Esophagus squamous epithelium (tissue), 4 donors: ENCODE measurements around the gene TSHZ2.

ENCODE experiments used
- POLR2A ChIP-seq, 4 donors: fragments of 450-650 bp; IDR thresholded peaks; one replicate each; pipeline ENCODE4 v1.6.1; 2017; ENCODE audit warnings: antibody characterized with exemption in 4 of 4, mild to moderate bottlenecking in 4 of 4, moderate library complexity in 3 of 4
- TF ChIP-seq, protein P1 (sequence below), 6 experiments: fragments of 450-650 bp in 4 of 6; fragments of 200-600 bp in 2 of 6; sonication (generic) in 2 of 6; IDR thresholded peaks; one replicate each; pipeline ENCODE4 v1.5.1; 2016 to 2019; ENCODE audit warnings: antibody characterized with exemption in 6 of 6, mild to moderate bottlenecking in 4 of 6, moderate library complexity in 4 of 6

- TF ChIP-seq, protein P1, sequence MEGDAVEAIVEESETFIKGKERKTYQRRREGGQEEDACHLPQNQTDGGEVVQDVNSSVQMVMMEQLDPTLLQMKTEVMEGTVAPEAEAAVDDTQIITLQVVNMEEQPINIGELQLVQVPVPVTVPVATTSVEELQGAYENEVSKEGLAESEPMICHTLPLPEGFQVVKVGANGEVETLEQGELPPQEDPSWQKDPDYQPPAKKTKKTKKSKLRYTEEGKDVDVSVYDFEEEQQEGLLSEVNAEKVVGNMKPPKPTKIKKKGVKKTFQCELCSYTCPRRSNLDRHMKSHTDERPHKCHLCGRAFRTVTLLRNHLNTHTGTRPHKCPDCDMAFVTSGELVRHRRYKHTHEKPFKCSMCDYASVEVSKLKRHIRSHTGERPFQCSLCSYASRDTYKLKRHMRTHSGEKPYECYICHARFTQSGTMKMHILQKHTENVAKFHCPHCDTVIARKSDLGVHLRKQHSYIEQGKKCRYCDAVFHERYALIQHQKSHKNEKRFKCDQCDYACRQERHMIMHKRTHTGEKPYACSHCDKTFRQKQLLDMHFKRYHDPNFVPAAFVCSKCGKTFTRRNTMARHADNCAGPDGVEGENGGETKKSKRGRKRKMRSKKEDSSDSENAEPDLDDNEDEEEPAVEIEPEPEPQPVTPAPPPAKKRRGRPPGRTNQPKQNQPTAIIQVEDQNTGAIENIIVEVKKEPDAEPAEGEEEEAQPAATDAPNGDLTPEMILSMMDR (IDR thresholded peaks at IDR 0.05) = no peak
- TF ChIP-seq POLR2A (IDR thresholded peaks at IDR 0.05) = no peak
Observed at GRCh38 chr20:53513489-53514298, 541.5 kb downstream of the TSHZ2 start.
